Activated naive CD8-positive, alpha-beta T cell treated with anti-CD3 and anti-CD28 coated beads for 36 hours (primary cell): ENCODE measurements around the gene DNAH14. TPM values are rescaled to one million over a fixed set of nuclear protein-coding genes. Genes with fewer than 3 reads are reported as not detected.
"Not testable (repeated sequence)": the region's sequence is repeated elsewhere in the genome, so short reads cannot be mapped to it uniquely, and the experiment has no call there.

Experiments used
- DNase-seq: peaks from one replicate; pipeline ENCODE4 v3.0.0; 2021
- H3K27ac Mint-ChIP-seq: one replicate; pipeline ENCODE4 v1.8.0; 2022; ENCODE audit warnings: mild to moderate bottlenecking, moderate library complexity, mixed read lengths
- H3K27me3 Mint-ChIP-seq: one replicate; pipeline ENCODE4 v1.8.0; 2022; ENCODE audit warnings: mild to moderate bottlenecking, mixed read lengths
- H3K36me3 Mint-ChIP-seq: one replicate; pipeline ENCODE4 v1.8.0; 2021; ENCODE audit warnings: mild to moderate bottlenecking, mixed read lengths
- H3K4me1 Mint-ChIP-seq: one replicate; pipeline ENCODE4 v1.8.0; 2021; ENCODE audit warnings: mixed read lengths
- H3K4me3 Mint-ChIP-seq: one replicate; pipeline ENCODE4 v1.8.0; 2022; ENCODE audit warnings: mild to moderate bottlenecking, moderate library complexity, mixed read lengths
- H3K9me3 Mint-ChIP-seq: one replicate; pipeline ENCODE4 v1.8.0; 2022; ENCODE audit warnings: mixed read lengths
- total RNA-seq, 2 experiments: library from RNA; stranded (reverse); gene quantifications; one replicate each; pipeline ENCODE4 v1.2.3, GENCODE V29; 2021

The DNAH14 gene
- total RNA-seq, 2 experiments from 2014 or later, result 1.0 to 1.8 TPM

- H3K27ac Mint-ChIP-seq, result no peak overlapping the region
- H3K9me3 Mint-ChIP-seq, result no peaks in the 10 kb centered on the region
- no peak overlapping the region for H3K4me3 Mint-ChIP-seq
- DNase-seq, result no peak
- peaks cover 16% of the 10 kb centered on the region for H3K27me3 Mint-ChIP-seq
- no peaks in the 10 kb centered on the region for H3K4me1 Mint-ChIP-seq
- H3K36me3 Mint-ChIP-seq, result no peaks in the 10 kb centered on the region
Measured at GRCh38 chr1:224903955-224904354, 25.5 kb upstream of the DNAH14 start.

GRCh38 chr1:224906340-224906739, 23.1 kb upstream of the DNAH14 start:
- Mint-ChIP-seq H3K27ac (no peak overlapping the region), H3K4me3 (no peak overlapping the region), H3K4me1 (no peaks in the 10 kb centered on the region), H3K27me3 (peaks cover 16% of the 10 kb centered on the region), H3K36me3 (no peaks in the 10 kb centered on the region), H3K9me3 (peaks cover 6% of the 10 kb centered on the region)
- DNase-seq, result no peak

GRCh38 chr1:224911217-224911616, 18.3 kb upstream of the DNAH14 start:
- no peak overlapping the region for H3K27ac Mint-ChIP-seq
- H3K27me3 Mint-ChIP-seq, result peaks cover 6% of the 10 kb centered on the region
- H3K4me3 Mint-ChIP-seq, result no peak overlapping the region
- no peak for DNase-seq
- peaks cover 18% of the 10 kb centered on the region for H3K9me3 Mint-ChIP-seq
- H3K4me1 Mint-ChIP-seq, result no peaks in the 10 kb centered on the region
- no peaks in the 10 kb centered on the region for H3K36me3 Mint-ChIP-seq

GRCh38 chr1:224914292-224914900, 15.1 kb upstream of the DNAH14 start:
- Mint-ChIP-seq H3K4me3 (no peak overlapping the region), H3K4me1 (no peaks in the 10 kb centered on the region), H3K9me3 (peaks cover 18% of the 10 kb centered on the region), H3K27me3 (no peaks in the 10 kb centered on the region), H3K27ac (no peak overlapping the region), H3K36me3 (no peaks in the 10 kb centered on the region)
- no peak for DNase-seq

GRCh38 chr1:224919508-224919907, 10.0 kb upstream of the DNAH14 start:
- H3K4me3 Mint-ChIP-seq, result no peak overlapping the region
- H3K9me3 Mint-ChIP-seq, result peaks cover 5% of the 10 kb centered on the region
- H3K36me3 Mint-ChIP-seq, result no peaks in the 10 kb centered on the region
- peaks cover 9% of the 10 kb centered on the region for H3K27me3 Mint-ChIP-seq
- no peak for DNase-seq
- no peak overlapping the region for H3K27ac Mint-ChIP-seq
- H3K4me1 Mint-ChIP-seq, result no peaks in the 10 kb centered on the region

DNA sequence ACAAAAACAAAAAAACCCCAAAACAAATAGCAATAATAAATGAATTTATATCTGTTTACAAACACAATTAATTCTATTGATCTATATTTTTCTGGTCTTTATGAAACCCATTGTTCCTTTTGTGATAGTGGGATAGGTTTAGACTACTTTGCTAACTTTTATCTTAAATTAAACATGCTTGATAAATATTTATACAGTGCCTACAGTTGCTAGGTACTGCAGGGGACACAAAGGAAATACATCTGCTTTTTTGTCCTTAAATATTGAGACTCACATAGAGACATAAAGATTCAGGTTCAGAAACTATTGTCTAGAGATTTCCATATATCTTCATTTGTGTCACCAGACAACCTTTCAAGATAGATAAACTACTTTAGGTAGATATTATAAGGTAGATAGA, 8.5 kb upstream of the DNAH14 start:
- peaks cover 9% of the 10 kb centered on the region for H3K27me3 Mint-ChIP-seq
- H3K4me1 Mint-ChIP-seq, result no peaks in the 10 kb centered on the region

DNA sequence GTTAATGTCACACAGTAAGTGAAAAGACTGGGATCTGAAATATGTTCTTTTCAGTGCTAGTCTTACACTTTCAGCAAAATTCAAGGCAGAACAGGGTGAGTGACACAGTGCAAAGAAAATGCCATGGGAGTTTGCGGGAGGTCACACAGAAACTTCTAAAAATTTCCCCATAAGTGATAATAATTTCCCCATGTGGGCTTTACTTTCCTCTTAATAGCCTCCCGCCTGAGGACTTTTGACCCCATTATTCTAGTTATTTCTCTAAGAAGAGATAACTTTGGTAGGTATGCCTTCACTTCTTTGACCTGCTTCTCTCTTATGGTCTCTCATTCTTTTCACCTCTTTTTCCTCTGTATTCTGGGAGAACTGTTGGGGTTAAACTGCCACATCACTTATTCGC, 8.1 kb upstream of the DNAH14 start:
- Mint-ChIP-seq H3K4me1 (no peaks in the 10 kb centered on the region), H3K36me3 (no peaks in the 10 kb centered on the region), H3K9me3 (no peaks in the 10 kb centered on the region), H3K27ac (no peak overlapping the region), H3K27me3 (peaks cover 9% of the 10 kb centered on the region), H3K4me3 (no peak overlapping the region)
- no peak for DNase-seq

More for the DNA sequence above, 8.5 kb upstream of the DNAH14 start:
- Mint-ChIP-seq H3K9me3 (no peaks in the 10 kb centered on the region), H3K36me3 (no peaks in the 10 kb centered on the region), H3K27ac (no peak overlapping the region), H3K4me3 (no peak overlapping the region)
- DNase-seq, result no peak

- H3K9me3 Mint-ChIP-seq, result no peaks in the 10 kb centered on the region
- no peaks in the 10 kb centered on the region for H3K36me3 Mint-ChIP-seq
- no peak for DNase-seq
- no peak overlapping the region for H3K27ac Mint-ChIP-seq
- no peaks in the 10 kb centered on the region for H3K4me1 Mint-ChIP-seq
- no peak overlapping the region for H3K4me3 Mint-ChIP-seq
- peaks cover 13% of the 10 kb centered on the region for H3K27me3 Mint-ChIP-seq
Measured at GRCh38 chr1:224922404-224923164, 6.9 kb upstream of the DNAH14 start.

DNA sequence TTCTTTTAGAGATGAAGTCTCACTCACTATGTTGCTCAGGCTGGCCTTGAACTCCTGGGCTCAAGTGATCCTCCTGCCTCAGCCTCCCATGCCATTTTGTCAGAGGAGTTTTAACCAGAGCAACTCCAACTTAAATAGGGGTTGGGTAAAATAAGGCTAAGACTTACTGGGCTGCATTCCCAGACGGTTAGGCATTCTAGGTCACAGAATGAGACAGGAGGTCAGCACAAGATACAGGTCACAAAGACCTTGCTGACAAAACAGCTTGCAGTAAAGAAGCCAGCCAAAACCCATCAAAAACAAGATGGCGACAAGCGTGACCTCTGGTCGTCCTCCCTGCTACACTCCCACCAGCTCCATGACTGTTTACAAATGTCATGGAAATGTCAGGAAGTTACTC, 5.7 kb upstream of the DNAH14 start:
- no peaks in the 10 kb centered on the region for H3K4me1 Mint-ChIP-seq
- DNase-seq, result no peak
- H3K36me3 Mint-ChIP-seq, result no peaks in the 10 kb centered on the region
- H3K27me3 Mint-ChIP-seq, result peaks cover 18% of the 10 kb centered on the region
- no peaks in the 10 kb centered on the region for H3K9me3 Mint-ChIP-seq
- no peak overlapping the region for H3K4me3 Mint-ChIP-seq
- no peak overlapping the region for H3K27ac Mint-ChIP-seq

DNA sequence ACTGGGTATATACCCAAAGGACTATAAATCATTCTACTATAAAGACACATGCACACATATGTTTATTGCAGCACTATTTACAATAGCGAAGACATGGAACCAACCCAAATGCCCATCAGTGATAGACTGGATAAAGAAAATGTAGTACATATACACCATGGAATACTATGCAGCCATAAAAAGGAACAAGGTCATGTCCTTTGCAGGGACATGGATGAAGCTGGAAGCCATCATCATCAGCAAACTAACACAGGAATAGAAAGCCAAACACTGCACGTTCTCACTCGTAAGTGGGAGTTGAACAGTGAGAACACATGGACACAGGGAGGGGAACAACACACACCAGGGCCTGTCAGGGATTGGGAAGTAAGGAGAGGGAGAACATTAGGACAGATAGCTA, 1.8 kb upstream of the DNAH14 start:
- peaks cover 44% of the 10 kb centered on the region for H3K27me3 Mint-ChIP-seq
- H3K4me1 Mint-ChIP-seq, H3K4me3 Mint-ChIP-seq, H3K36me3 Mint-ChIP-seq, DNase-seq, H3K27ac Mint-ChIP-seq, H3K9me3 Mint-ChIP-seq: not testable (repeated sequence)

GRCh38 chr1:224928906-224929305, 569 bp upstream of the DNAH14 start:
- H3K27ac Mint-ChIP-seq, result no peak overlapping the region

GRCh38 chr1:224931605-224932004, 2.1 kb downstream of the DNAH14 start:
- peaks cover 53% of the 10 kb centered on the region for H3K27me3 Mint-ChIP-seq
- H3K27ac Mint-ChIP-seq, result no peak overlapping the region
- H3K4me1 Mint-ChIP-seq, result no peaks in the 10 kb centered on the region
- no peak overlapping the region for H3K4me3 Mint-ChIP-seq
- H3K36me3 Mint-ChIP-seq, result peaks cover 9% of the 10 kb centered on the region
- peaks cover 34% of the 10 kb centered on the region for H3K9me3 Mint-ChIP-seq
- DNase-seq, result no peak

More at GRCh38 chr1:224928906-224929305, 569 bp upstream of the DNAH14 start:
- H3K4me3 Mint-ChIP-seq, result no peak overlapping the region
- H3K27me3 Mint-ChIP-seq, result peaks cover 50% of the 10 kb centered on the region
- no peak for DNase-seq
- no peaks in the 10 kb centered on the region for H3K4me1 Mint-ChIP-seq
- H3K9me3 Mint-ChIP-seq, result peaks cover 18% of the 10 kb centered on the region
- H3K36me3 Mint-ChIP-seq, result peaks cover 7% of the 10 kb centered on the region

- Mint-ChIP-seq H3K27ac (no peak overlapping the region), H3K4me1 (no peaks in the 10 kb centered on the region), H3K27me3 (peaks cover 48% of the 10 kb centered on the region), H3K36me3 (peaks cover 9% of the 10 kb centered on the region), H3K4me3 (no peak overlapping the region), H3K9me3 (peaks cover 37% of the 10 kb centered on the region)
- DNase-seq, result no peak
Measured at GRCh38 chr1:224932607-224933249, 3.3 kb downstream of the DNAH14 start.

GRCh38 chr1:224933584-224933983, 4.1 kb downstream of the DNAH14 start:
- peaks cover 45% of the 10 kb centered on the region for H3K27me3 Mint-ChIP-seq
- no peak overlapping the region for H3K4me3 Mint-ChIP-seq

DNA sequence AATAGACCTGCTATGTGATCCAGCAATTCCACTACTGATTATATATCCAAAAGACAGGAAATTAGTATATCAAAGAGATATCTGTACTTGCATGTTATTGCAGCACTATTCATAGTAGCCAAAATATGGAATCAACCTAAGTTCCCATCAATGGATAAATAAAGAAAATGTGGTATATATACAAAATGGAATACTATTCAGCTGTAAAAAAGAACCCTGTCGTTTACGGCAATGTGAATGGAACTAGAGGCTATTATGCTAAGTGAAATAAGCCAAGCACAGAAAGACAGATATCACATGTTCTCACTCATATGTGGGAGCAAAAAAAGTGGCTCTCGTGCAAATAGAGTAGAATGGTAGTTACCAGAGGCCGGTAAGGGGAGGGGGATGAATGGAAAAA, 9.2 kb downstream of the DNAH14 start:
- H3K27ac Mint-ChIP-seq, result no peak overlapping the region
- no peaks in the 10 kb centered on the region for H3K4me1 Mint-ChIP-seq
- H3K36me3 Mint-ChIP-seq, result peaks cover 2% of the 10 kb centered on the region
- peaks cover 31% of the 10 kb centered on the region for H3K9me3 Mint-ChIP-seq
- no peak overlapping the region for H3K4me3 Mint-ChIP-seq
- DNase-seq, result no peak
- peaks cover 13% of the 10 kb centered on the region for H3K27me3 Mint-ChIP-seq

More at GRCh38 chr1:224933584-224933983, 4.1 kb downstream of the DNAH14 start:
- H3K27ac Mint-ChIP-seq, result no peak overlapping the region
- peaks cover 9% of the 10 kb centered on the region for H3K36me3 Mint-ChIP-seq
- peaks cover 42% of the 10 kb centered on the region for H3K9me3 Mint-ChIP-seq
- H3K4me1 Mint-ChIP-seq, result no peaks in the 10 kb centered on the region
- DNase-seq, result no peak
